HUDEP-2 (cell line): ENCODE measurements around the gene OR6B2.
A peak's percentile ranks its signal among the peaks of the same experiment; 100 is the strongest.

Experiments
- DNase-seq, 76 experiments: peaks; one replicate each; lab custom pipeline; 2025; ENCODE audit not compliant: unreplicated experiment in 76 of 76; lab: John Stamatoyannopoulos, UW

The OR6B2 gene

DNA sequence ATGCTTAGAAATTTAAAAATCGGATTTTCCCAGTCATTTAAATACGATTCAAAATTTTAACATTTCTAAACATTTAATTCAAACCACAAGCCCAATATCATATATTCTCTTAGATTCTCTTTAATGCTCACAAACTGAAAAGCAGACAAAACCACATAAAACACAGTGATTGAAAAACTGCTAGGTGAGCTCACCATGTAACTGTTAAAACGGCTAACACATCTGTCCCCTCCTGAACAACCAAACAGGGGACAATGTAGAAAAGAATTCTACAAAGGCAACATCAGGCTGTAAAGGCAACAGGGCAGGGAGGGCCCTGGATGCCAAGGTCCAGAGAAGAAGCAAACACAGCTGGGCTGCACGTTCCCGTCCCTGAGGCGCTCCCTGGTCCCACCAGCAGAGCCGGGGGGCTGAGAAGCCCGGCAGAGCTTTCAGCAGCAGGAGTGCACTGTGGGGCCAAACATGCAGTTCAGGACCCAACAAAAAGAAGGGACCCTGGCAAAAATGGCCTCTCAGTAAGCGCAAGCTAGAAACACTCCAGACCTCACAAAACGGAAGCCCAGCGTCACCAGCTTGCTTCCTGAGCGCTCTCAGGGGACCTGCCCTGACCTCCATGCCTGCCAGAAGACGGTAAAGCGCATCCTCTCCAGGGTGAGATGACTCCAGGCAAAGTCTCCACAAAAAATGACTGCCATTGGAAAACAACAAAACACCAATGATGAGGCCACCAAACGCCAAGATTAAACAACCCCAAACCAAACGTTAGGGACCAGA lies 45.6 kb downstream of the OR6B2 start:
- no peak for DNase-seq

DNA sequence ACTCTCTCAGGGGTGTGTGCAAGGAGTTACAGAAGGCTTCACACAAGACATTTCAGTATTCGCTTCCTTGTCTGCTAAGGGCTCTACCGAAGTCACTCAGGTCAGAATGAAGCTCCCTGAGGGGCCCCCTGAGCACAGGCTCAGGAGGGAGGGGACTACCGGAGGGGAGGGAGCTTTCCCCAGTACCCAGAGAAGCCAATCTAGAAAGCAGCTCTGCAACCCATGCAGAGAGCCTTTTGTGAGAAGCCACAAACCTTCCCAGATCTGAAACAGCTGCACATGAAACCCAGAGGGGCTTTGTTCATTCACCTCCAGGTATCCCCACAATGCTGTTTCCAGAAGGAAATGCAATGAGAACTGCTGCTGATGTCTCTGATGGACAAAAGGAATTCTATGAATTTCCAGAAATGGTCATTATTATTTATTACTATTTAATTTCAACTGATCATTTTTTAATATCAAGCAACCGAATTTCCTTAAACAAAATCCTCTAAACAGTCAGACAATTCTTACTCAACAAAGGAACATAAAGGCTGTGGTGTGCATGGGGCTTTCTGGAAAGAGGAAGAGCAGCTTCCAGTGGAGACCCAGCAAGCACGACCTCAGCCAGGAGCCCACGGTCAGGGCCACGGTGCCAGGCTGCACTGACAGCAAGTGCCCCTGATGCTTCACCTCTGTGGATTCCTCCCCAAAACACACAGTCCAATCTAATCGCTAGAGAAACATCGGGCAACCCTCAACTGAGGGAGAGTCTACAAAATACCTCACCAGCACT lies 47.0 kb downstream of the OR6B2 start:
- peak in 3 of 76 experiments; percentile 2 to 12 (median 7) for DNase-seq
